ENCODE results near the gene NCKAP5. TPM values are rescaled to one million over a fixed set of nuclear protein-coding genes. Genes with fewer than 3 reads are reported as not detected.

NCKAP5 gene
- total and polyA plus RNA-seq, 2 of the 8 experiments (the other 6 are each of a cell fraction or from before 2014, with no cell fraction given), result 0.27 to 0.86 TPM

GRCh38 chr2:133502678-133503077 is 65.6 kb downstream of the NCKAP5 start (continued):
- TF ChIP-seq CHD7 (IDR thresholded peaks at IDR 0.05; ENCODE audit: insufficient replicate concordance, low read length), result no peak
- TF ChIP-seq RAD21 (IDR thresholded peaks at IDR 0.05 in 1 of 2, conservative IDR thresholded peaks at IDR 0.05 in 1 of 2; ENCODE audit: low read depth in 2 of 2, low read length in 2 of 2), result no peak
- no peak for TF ChIP-seq SUZ12 (IDR thresholded peaks at IDR 0.05; ENCODE audit: low read length)
